ENCODE measurements around the gene ADGRL3. TPM values are rescaled to one million over a fixed set of nuclear protein-coding genes. Genes with fewer than 3 reads are reported as not detected.

The ADGRL3 gene
- total RNA-seq, 1 donor from 2014 or later: 34.5 TPM

GRCh38 chr4:61553557-61554125 lies 353.5 kb downstream of the ADGRL3 start:
- TF ChIP-seq CTCF (conservative IDR thresholded peaks at IDR 0.05): no peak
- Mint-ChIP-seq H3K27ac (ENCODE audit: unreplicated experiment) (no peak overlapping the region), H3K4me1 (peaks cover 15% of the 10 kb centered on the region), H3K4me3 (no peak overlapping the region), H3K27me3 (ENCODE audit: low read depth) (no peaks in the 10 kb centered on the region), H3K36me3 (ENCODE audit: low read depth) (peaks cover 4% of the 10 kb centered on the region), H3K9me3 (peaks cover 3% of the 10 kb centered on the region)
- DNase-seq (ENCODE audit: low read depth, low spot score): no peak

GRCh38 chr4:61555789-61556188 lies 355.7 kb downstream of the ADGRL3 start:
- Mint-ChIP-seq H3K36me3 (ENCODE audit: low read depth) (peaks cover 4% of the 10 kb centered on the region), H3K9me3 (peaks cover 3% of the 10 kb centered on the region), H3K27ac (ENCODE audit: unreplicated experiment) (no peak overlapping the region), H3K4me1 (peaks cover 15% of the 10 kb centered on the region), H3K4me3 (no peak overlapping the region), H3K27me3 (ENCODE audit: low read depth) (no peaks in the 10 kb centered on the region)
- TF ChIP-seq CTCF (conservative IDR thresholded peaks at IDR 0.05): no peak
- DNase-seq (ENCODE audit: low read depth, low spot score): no peak

GRCh38 chr4:61556277-61556676 lies 356.2 kb downstream of the ADGRL3 start:
- Mint-ChIP-seq H3K4me3 (no peak overlapping the region), H3K9me3 (peaks cover 3% of the 10 kb centered on the region), H3K36me3 (ENCODE audit: low read depth) (peaks cover 4% of the 10 kb centered on the region), H3K4me1 (peaks cover 15% of the 10 kb centered on the region), H3K27me3 (ENCODE audit: low read depth) (no peaks in the 10 kb centered on the region), H3K27ac (ENCODE audit: unreplicated experiment) (no peak overlapping the region)
- TF ChIP-seq CTCF (conservative IDR thresholded peaks at IDR 0.05): no peak
- DNase-seq (ENCODE audit: low read depth, low spot score): no peak

GRCh38 chr4:61559396-61559795 lies 359.3 kb downstream of the ADGRL3 start:
- DNase-seq (ENCODE audit: low read depth, low spot score): no peak
- Mint-ChIP-seq H3K36me3 (ENCODE audit: low read depth) (peaks cover 12% of the 10 kb centered on the region), H3K4me3 (no peak overlapping the region), H3K27ac (ENCODE audit: unreplicated experiment) (no peak overlapping the region), H3K9me3 (peaks cover 6% of the 10 kb centered on the region), H3K4me1 (peaks cover 15% of the 10 kb centered on the region), H3K27me3 (ENCODE audit: low read depth) (no peaks in the 10 kb centered on the region)
- TF ChIP-seq CTCF (conservative IDR thresholded peaks at IDR 0.05): no peak

GRCh38 chr4:61561028-61561427 lies 360.9 kb downstream of the ADGRL3 start:
- Mint-ChIP-seq H3K9me3 (peaks cover 6% of the 10 kb centered on the region), H3K36me3 (ENCODE audit: low read depth) (peaks cover 15% of the 10 kb centered on the region), H3K27me3 (ENCODE audit: low read depth) (no peaks in the 10 kb centered on the region), H3K27ac (ENCODE audit: unreplicated experiment) (no peak overlapping the region), H3K4me1 (peaks cover 7% of the 10 kb centered on the region), H3K4me3 (no peak overlapping the region)
- TF ChIP-seq CTCF (conservative IDR thresholded peaks at IDR 0.05): no peak
- no peak for DNase-seq (ENCODE audit: low read depth, low spot score)
